ENCODE data around the gene DLG1.

GRCh38 chr3:197169028-197169427 lies 129.4 kb downstream of the DLG1 start:
- TF ChIP-seq POLR2AphosphoS5 (IDR thresholded peaks at IDR 0.05; ENCODE audit: low read depth, low read length) (no peak), REST (IDR thresholded peaks at IDR 0.05; ENCODE audit: insufficient read depth in 1 of 2, low read depth in 2 of 2, low read length in 2 of 2) (no peak), FOXP2 (optimal IDR thresholded peaks at IDR 0.05; ENCODE audit: borderline replicate concordance, extremely low read depth, extremely low read length, insufficient read depth) (no peak), TAF1 (IDR thresholded peaks at IDR 0.05; ENCODE audit: borderline replicate concordance, insufficient read depth, low read length) (no peak)
